Measurements from ENCODE around the gene SLC8A1.

DNA sequence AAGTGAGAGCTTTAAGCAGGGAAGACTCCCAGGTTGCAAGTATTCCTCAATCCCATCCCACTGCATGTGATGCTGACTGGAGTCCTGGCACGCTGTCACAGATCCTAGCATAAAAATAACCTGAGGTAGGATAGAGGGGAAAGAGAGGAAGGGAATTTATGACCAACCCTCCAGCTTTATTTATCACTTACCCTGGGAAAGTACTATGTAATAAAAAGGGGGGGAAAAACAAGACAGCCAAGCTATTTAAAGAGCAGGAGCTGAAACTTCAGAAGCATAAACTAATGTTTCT, 122.2 kb downstream of the SLC8A1 start:
- TF ChIP-seq, protein P1, sequence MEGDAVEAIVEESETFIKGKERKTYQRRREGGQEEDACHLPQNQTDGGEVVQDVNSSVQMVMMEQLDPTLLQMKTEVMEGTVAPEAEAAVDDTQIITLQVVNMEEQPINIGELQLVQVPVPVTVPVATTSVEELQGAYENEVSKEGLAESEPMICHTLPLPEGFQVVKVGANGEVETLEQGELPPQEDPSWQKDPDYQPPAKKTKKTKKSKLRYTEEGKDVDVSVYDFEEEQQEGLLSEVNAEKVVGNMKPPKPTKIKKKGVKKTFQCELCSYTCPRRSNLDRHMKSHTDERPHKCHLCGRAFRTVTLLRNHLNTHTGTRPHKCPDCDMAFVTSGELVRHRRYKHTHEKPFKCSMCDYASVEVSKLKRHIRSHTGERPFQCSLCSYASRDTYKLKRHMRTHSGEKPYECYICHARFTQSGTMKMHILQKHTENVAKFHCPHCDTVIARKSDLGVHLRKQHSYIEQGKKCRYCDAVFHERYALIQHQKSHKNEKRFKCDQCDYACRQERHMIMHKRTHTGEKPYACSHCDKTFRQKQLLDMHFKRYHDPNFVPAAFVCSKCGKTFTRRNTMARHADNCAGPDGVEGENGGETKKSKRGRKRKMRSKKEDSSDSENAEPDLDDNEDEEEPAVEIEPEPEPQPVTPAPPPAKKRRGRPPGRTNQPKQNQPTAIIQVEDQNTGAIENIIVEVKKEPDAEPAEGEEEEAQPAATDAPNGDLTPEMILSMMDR (IDR thresholded peaks at IDR 0.05), result no peak
- no peak for TF ChIP-seq POLR2A (IDR thresholded peaks at IDR 0.05)

Measured in adrenal gland (tissue), 5 donors.